Fibroblast of skin of abdomen (primary cell): ENCODE measurements around the gene NSUN7.
"Not testable (repeated sequence)": the region's sequence is repeated elsewhere in the genome, so short reads cannot be mapped to it uniquely, and the experiment has no call there.

Experiments used
- DNase-seq: peaks from one replicate; pipeline ENCODE4 v3.0.0-alpha.2; 2013

Gene NSUN7

DNA sequence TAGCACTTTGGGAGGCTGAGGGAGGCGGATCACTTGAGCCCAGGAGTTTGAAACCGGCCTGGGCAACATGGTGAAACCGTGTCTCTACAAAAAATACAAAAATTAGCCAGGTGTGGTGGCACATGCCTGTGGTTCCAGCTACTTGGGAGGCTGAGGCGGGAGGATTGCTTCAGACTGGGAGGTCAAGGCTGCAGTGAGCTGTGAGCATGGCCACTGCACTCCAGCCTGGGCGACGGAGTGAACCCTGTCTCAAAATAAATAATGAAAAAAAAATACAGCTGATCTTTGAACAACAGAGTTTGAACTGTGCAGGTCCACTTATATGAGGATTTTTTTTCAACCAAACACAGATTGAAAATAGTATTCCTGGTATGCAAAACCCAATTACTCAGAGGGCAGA, 67.4 kb downstream of the NSUN7 start:
- DNase-seq = not testable (repeated sequence)

DNA sequence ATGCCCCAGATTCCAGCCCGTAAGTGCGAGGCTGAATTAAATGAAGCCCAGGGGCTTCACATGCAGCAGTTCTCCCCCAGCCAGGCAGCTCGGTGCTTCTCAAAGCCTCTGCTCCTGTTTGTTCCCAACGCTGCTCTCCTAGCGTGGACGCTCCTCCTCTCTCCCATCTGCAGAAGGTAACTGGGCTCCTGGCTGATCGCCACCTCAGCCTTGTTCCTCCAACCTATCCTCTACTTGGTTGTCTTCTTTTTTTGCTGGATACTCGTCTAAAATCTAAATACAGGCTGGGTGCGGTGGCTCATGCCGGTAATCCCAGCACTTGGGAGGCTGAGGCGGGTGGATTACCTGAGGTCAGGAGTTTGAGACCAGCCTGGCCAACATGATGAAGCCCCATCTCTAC, 70.3 kb downstream of the NSUN7 start:
- no peak for DNase-seq

DNA sequence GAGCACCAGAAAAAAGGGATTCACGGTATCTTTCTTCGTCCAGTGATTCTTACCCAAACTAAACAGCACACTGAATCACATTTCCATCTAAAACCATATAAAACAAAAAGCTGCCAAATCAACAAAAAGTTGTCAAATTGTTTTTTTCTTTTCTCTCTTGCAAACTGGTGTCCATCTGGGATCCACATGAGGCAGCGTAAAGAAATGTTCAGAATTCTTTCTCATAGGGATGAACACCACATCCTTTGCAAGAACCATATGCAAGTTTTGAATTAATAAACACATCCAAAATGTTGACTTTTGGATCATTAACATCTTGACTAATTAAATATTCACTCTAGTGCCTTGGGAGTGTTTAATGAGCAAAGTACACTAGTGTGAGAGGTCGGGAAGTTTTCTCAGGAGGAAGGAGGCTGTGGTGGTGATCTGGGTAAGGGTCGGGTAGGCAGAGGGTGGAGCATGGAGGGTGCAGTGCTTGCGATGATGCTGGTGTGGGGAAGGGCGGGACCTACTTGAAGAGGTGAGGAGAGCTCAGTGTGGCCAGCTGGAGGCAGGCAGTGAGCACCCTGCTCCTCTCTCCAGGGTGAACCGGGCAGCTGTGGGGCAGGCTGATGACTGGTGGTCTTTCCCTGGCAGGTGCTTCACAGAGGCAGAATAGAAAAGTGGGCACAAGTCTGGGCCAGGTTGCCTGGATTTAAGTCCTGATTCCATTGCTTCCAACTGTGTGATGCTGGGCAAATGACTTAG, 72.8 kb downstream of the NSUN7 start:
- DNase-seq = no peak

DNA sequence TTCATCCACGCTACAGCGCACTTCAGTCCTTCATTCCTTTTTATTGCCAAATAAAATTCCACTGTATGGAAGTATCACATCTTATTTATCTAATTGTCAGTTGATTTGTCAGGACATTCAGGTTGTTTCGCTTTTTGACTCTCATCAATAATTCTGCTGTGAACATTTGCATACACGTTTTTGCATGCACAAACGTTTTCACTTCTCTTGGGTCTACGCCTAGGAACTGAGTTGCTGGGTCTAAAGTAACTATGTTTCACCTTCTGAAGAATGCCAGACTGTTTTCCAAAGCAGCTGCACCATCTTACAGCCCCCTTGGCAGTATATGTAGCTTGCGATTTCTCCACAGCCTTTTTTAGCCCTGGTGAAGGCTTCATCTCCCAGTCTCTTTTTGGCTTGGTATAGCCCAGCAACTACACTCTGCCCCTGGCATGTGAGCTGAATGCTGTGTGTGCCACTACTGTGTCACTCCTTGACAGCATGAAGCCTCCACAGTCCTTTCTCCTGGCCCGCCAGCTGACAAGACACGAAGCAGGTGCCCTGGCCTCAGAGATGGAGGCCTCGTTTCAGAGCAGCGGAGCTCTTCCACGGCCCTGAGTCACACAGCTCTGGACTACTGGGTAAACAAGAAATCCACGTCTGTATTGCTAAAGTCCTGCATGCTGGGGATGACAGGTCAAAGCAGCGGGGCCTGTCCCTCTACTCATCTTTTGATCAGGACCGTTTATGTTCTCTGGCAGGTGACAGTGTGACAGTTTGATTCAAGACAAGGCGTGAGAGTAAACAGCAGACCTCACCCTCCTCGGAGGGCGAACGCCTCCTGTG, 75.5 kb downstream of the NSUN7 start:
- DNase-seq = no peak

DNA sequence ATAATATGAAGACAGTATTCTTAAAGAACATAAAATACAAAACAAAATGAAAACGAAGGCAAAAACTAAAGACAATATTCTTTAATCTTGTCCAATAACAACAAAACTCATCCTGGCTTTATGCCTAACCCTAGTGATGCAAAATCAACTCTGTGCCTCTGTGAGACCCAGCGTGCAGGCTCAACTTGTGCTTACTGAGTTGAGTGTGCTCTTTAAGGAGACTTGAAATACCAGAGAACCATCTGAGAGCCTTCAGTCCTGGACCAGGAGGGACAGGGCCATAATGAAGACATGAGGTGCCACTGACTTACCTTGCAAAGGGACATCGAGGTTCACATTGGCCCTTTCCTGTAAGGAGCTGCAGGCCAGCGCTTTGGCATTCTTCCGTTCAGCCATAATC, 77.1 kb downstream of the NSUN7 start:
- DNase-seq = no peak

DNA sequence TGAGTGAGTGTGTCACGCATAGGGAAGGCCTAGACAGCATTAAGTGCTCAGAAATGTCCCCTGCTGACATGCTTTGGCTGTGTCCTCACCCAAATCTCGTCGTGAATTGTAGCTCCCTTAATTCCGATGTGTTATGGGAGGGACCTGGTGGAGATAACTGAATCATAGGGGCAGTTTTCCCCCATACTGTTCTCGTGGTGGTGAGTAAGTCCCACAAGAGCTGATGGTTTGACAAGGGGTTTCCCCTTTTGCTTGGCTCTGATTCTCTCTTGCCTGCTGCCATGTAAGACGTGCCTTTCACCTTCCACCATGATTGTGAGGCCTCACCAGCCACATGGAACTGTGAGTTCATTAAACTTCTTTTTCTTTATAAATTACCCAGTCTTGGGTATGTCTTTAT, 78.0 kb downstream of the NSUN7 start:
- no peak for DNase-seq

DNA sequence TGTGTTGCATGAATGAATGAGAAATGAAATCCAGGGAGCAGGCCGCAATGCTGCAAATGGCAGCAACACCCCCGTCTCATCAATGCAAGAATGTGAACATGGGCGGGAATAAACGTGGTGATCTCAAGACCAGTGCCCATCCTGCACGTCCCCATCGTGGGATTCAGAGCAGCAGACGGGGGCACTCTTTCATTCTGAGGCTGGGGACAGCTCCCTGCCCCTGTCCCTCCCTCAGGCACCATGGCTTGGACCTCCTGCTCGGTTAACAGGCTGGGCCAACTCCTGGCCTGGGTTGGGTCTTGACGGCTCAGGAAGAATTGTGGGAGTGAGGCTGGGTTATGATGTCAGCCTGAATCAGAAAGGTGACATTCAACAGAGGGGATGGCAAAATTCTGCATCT, 78.9 kb downstream of the NSUN7 start:
- DNase-seq = no peak

DNA sequence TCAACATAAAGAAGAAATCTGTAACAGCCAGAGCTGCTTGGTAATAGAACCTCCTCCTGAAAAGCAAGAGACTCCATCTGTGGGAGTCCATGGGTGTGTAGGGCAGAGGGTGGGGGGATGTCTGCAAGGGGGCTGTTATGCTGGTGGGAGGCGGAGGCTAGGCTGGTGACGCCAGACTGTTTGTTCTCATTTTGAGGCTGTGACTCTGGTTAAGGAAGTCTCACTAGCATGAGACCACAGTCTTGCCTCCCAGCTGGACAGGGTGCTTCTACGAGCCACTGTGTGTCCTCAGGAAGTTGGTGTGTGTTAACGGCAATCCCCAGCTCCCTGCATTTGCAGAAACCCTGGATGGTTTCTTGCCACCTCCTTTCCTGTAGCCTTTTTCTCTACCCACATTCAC, 79.8 kb downstream of the NSUN7 start:
- no peak for DNase-seq

DNA sequence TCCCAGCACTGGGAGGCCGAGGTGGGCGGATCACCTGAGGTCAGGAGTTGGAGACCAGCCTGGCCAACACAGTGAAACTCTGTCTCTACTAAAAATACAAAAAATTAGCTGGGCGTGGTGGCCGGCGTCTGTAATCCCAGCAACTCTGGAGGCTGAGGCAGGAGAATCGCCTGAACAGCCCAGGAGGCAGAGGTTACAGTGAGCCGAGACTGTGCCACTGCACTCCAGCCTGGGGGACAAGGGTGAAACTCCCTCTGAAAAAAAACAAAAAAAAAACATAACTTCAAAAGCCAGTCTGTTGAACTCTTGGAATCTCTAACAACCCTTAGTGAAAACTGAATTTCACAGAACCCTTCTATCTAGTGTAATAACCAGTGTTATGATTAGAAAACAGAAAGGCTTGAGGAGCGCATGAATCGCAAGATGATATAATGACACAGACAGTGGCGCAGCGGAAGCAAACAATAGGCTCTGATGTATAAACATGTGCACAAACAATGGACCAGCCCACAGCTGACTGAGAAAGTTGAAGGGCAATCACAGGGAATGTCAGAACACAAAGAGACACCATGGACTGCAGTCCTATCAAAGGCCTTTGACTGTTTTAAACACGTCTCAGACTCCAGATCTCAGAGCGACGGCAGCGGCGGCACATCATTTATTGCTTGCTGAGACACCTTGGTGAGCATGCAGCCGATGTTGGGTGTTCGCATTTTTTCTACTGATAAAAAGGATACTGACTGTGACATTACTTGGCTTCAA, 81.6 kb downstream of the NSUN7 start:
- DNase-seq = no peak

DNA sequence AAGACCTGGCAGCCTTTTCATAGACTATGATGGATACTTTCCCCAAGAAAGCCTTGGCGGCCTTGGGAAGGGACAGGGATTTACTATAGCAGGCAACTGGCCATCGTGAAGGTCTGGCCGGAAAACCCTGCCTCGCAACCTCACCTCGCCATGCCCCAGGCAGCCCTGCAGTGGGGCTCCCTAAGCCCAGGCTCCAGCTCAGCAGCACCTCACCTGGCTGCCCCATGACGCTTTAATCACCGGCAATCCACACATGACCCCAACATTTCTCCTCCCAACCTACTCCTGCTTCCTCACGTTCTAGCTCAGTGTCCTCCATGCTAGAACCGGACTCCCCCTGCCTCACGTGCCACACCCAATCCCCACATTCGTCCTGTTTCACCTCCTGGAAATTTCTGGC, 82.4 kb downstream of the NSUN7 start:
- DNase-seq = no peak

DNA sequence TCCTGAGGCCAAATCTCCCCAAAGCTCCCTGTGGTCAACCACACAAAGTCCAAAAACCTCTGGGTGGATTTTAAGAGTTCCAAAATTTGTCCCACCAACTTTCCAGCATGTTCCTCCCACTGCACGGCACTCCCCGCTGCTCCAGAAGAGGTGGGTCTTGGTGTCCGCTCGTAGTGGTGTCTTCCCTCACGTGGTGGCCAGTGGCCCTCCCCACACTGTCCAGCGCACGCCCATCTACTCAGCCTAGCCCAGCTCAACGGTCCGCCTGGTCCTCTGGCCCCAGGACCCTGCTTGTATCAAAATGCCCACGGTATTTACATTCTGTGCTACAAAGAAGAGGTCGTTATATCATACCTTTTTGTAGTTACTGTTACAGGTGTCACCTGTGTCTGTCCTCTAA, 83.5 kb downstream of the NSUN7 start:
- DNase-seq = no peak

DNA sequence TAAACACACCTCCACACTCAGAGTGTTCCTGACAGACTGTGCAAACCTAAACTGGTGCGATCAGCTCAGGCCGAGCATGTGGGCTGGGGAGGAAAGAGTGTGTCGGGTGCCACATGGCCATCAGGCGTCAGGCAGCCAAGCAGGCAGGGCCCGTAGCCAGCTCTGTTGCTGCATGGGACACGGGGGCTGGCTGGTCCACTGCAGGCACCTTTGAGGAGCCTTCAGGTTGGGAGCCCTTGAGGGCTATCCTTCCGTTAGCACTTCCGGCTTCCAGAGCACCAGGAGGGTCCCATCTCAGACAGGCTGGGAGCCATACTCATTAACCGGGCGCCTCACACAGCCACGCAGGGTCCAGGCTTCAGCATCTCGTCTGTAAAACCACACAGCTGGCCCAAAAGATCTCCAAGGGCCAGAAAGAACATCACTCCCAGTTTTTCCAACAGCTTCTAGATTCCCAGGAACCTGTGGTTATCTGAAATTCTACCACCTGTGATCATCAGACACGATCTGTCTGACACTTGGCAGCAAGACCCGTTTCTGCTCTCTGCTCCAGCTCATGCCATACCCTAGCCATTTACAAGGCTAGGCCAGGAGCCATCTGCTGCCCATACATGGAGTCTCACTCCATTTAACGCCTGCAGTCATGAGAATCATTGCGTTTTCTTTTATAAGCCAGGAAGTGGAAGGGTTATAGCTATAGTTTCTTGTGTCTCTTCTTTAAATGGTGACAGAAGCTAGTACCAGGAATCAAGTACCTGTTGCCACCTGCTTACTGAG, 87.5 kb downstream of the NSUN7 start:
- DNase-seq = no peak

DNA sequence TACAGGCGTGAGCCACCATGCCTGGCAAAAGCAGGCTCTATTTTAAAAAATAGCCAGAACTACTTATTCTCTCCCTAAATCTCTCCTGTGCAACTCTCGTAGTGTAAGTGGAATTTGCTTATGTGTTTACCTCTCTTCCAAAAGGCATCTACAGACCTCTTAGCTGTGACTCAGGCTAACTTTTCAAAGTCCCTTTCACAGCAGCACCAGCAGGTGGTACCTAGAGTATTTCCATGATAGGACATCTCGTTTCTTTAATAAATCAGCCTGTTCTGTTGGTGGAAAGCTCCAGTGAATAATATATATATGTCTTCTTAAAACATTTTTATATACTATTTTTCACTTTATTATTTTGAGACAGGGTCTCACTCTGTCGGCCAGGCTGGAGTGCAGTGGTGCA, 89.0 kb downstream of the NSUN7 start:
- no peak for DNase-seq

DNA sequence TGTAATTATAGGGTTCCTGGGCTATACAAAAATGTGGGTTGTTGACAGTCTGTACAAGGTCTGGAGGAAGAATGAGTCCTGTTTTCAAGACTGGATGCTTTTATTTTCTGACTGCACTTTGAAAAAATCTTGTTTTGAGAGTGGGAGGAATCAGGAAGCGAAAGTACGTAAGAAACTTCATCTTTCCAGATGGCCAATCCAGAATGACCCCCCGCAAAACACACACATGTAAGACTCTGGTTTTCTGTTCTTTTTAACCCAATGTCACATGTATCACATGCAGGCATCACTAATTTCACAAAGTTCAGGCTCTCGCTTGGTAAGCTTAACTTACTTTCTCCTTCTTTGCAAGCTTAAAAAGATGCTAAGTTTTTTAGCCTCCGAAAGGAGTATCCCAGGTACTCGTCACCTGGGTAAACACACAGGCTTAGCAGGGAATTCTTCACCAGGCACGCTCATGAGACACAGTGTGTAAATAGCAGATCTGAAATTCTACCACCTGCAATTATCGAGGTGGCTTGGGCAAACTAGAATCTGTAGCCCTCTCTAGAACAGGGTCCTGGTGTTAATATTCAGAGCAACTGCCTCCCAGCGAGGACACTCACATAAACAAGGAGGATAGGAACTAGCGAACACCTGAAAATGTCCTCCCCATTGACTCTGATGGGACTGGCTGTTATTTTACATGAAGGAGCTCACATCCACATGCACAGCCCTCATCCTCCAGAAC, 90.7 kb downstream of the NSUN7 start:
- no peak for DNase-seq

DNA sequence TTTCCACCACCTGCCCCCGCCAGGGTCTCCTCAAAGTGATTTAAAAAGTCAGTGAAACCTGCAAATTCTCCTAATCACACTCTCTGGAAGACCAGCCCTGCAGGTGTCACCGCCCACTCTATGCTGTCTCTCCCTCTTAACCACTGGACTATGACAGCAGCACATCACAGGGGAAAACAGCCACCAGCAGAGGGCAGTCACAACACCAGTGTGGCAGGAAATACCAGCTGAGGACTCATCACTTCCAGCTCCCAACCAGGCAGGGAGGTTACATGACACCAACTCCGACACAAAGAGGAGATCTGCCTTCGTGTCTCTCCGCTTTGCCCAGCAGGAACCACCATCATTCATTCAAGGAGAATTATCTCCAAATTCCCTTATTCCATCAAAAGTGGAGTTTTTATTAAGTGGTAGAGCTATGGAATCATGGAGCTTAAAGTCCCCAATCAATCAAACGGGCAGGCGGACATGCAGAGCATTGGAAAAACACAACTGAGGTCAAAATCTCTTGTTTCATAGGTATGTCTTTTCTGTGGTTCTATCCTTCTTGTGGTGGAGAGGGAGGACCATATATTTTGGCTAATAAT, 91.3 kb downstream of the NSUN7 start:
- peak; percentile 83 for DNase-seq

DNA sequence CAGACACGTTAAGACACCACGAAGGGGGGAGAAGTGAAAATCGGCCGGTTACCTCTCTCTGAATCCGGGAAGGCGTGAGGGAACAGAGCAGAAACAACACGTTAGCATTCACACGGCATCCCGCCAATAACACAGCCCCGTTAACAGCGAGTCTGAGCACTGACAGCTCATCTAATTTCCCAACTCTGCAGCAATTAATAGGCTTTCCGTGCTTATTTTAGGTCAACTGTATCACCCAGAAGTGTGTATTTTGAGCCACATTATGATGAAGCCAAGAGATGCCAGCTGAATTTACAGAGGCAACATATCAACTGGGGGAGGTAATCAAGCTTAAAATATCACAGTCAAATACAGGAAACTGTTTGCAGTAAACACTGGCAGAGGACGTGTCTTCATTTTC, 92.6 kb downstream of the NSUN7 start:
- no peak for DNase-seq

DNA sequence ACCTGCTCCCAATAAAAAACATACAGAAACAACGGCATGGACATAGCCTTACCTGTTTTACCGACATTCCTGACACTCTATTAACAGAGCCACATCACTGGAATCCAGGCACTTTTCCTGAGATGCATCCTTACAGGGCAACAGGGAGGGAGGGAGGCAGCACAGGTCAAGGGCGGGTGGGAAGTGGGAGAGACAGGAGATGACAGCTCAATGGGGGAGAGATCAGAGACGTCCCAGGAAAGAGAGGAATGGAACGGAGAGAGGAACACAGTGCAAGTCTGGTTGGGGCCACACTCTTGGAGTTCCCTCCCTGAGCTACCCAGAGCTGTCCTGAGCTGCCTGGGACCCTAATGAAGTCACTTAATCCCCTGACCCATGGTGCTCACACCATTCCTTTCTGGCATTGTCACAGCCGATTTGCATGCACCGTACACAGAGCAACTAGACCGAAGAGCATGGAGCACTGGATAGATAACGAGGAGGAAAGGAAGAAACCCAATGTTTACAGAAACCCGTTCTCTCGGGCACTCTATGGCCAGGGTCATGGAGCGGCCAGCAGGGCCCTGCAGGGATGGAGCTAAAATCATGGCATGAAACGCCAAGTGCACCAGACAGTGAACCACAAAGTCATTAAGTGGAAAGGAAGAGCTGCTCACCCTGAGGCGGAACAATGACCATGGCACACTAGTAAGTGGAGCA, 93.1 kb downstream of the NSUN7 start:
- DNase-seq = no peak

DNA sequence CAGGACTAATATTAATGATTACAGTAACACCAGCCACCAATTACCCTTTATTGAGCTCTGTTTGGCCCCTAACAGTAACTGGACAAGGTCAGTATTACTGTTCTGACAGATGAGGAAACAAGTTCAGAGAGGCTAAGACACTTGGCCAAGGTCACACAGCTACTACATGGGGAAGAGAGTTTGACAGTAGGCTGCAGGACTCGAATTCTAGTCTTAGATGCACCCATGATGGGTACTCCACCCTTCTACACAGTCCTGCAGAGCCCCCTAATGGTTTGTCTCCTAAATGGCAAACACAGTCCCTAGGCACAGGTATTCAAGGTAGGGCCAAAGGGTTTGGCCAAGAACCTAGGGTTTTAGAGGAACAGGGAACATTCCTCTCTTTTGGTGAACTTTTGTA, 93.9 kb downstream of the NSUN7 start:
- no peak for DNase-seq

DNA sequence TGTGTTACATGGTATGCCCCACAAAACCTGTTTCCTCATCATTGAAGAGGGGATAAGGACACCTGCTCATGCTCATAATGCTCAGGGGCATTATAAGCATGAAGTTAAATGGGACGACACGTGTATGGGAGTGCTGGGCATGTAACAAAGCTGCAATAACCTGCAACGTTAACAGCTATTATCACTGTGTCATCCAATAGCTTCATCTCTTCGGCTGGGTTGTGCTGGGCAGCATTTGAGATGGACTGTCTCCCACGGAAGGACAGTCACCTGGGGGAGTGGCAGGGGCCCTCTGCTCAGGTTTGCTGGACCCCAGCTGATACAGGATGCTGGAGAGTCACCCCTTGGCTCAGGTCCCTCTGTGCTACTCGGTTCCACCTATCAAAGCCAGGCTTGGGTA, 94.5 kb downstream of the NSUN7 start:
- DNase-seq = no peak

DNA sequence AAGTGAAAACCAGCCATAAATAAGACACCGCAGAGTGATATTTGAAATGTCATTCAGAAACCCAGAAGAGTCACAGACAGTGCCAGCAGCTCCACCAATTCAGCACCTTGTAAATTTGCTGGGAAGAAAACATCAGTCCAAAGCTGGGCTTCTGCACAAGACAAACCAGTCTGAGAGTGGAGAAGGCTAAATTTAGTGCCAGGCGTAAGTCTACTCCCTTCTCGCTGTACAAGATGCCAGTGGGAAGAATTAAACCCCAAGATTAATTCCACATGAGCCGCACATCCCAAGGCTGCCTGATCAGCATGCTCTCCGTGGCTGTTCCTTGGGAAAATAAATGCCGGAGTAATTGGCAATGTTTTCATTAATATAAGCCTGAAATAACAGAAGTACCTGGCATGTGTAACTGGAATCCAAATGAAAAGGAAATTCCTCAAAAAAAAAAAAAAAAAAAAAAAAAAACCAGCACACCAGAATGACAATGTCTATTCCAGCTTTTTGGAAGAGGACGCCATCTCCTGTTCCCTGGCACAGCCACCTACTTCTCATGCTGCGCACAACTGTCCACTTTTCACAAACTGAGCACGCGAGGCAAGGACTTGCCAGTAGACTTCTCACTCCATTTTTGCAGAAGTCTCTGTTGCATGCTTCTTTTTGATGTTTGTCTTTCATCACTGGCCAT, 95.5 kb downstream of the NSUN7 start:
- DNase-seq = peak; percentile 31
